ENCODE data around the gene ZSWIM3. TPM values are rescaled to one million over a fixed set of nuclear protein-coding genes. Genes with fewer than 3 reads are reported as not detected.

Gene ZSWIM3
- total RNA-seq, 1 experiment from 2014 or later: 4.9 TPM

DNA sequence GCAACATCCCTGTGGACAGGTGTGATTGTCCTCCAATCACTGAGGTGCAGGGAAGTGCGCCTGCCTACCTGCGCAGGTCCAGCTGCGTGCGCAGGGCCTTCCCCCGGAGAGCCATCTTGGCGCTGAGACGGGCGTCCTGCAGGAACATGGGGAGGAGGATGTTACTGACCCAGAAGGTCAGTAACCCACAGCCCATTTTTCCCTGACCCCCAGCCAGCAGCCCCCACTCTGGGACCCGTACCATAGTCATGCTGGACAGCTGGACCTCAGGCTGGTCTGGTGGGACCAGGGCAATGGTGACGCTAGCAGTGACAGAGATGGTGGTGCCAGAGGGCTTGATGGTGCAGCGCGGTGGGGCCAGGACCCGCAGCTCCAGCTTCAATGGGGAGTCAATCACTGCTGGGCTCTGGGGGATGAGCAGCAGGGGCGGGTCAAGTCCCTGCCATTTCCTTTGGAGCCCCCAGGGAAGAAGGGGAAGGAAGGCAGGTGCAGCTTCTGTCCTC lies 44.8 kb downstream of the ZSWIM3 start:
- no peak for DNase-seq (ENCODE audit: low spot score)
- in situ Hi-C loops (cut with HindIII; ENCODE audit: low sequenced_read_pairs): no loop called here

GRCh38 chr20:45904583-45905504 lies 47.4 kb downstream of the ZSWIM3 start:
- DNase-seq (ENCODE audit: low spot score): no peak
- in situ Hi-C loops (cut with HindIII; ENCODE audit: low sequenced_read_pairs): no loop called here

DNA sequence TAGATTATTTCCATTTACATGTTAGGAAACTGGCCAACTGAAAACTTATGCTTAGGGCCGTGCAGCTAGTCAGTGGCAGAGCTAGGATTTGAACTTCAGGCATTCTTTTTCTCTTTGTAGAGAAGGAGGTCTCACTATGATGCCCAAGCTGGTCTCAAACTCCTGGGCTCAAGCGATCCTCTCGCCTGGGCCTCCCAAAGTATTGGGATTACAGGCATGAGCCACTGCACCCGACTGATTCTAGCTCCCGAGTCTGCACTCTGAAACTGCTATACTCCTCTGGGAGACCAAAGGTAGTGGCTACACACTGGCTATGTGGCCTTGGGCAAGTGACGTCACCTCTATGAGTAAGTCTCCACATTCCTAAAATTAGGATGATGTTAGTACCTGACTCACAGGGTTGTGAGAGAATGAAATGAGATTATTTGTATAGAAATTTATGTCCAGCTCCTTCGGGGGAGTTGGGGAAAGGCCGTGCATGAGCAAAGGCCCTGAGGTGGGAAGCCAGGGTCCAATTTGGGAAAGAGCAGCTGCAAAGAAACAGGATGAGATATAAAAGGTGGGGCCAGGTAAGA lies 48.2 kb downstream of the ZSWIM3 start:
- in situ Hi-C loops (cut with HindIII; ENCODE audit: low sequenced_read_pairs): no loop called here
- no peak for DNase-seq (ENCODE audit: low spot score)

DNA sequence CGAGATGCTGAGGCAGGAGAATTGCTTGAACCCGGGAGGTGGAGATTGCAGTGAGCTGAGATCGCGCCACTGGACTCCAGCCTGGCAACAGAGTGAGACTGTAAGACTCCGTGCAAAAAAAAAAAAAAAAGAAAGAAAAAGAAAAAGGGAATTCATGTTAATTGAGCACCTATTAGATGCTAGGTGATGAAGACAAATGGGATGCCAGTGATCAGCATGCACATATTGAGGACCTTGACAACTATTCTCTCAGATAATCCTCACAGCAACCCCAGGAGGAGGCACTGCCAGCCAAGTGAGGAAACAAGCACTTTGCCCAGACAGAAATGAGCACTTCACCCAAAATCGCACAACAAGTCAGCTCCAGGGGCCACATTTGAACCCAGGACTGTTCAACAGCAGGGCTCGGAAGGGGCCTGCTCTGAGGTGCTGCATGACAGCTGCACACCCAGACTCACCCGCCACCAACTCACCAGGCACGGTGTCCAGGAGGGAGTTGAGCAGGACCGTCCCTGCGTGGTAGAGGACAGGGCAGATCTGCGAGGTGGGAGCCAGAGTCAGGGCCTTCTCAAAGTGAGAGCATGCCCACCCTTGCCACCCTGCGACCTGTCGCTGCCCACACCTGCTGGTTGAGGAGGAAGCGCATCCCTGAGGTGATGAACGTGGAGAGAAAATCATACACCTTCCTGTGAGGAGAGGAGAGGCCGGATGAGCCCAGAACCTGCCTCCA lies 50.0 kb downstream of the ZSWIM3 start:
- in situ Hi-C loops (cut with HindIII; ENCODE audit: low sequenced_read_pairs): no loop called here
- no peak for DNase-seq (ENCODE audit: low spot score)

- no peak for DNase-seq (ENCODE audit: low spot score)
- in situ Hi-C loops (cut with HindIII; ENCODE audit: low sequenced_read_pairs): no loop called here
These were observed 50.7 kb downstream of the ZSWIM3 start for GRCh38 chr20:45908084-45908483.

DNA sequence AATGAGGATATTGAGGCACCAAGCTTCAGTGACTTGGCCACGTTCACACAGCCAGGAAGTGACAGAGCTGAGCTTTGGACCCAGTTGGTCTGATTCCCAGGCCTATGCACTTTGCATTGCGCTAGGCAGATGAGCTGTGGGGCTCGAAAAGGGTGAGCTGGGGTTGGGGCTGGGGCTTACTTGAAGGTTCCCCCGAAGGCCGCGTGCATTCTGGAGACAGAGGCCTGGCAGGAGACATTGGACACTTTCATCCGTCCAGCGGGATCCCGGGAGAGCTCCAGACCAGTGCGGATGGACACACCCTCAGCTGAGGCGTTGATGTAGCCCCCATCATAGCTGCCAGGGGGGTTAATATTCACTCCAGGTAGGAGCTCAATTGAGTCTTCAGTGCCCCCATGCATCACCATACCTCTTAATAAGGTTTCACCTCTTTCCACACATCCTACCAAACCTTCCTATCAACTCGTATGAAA lies 52.0 kb downstream of the ZSWIM3 start:
- DNase-seq (ENCODE audit: low spot score): no peak
- in situ Hi-C loops (cut with HindIII; ENCODE audit: low sequenced_read_pairs): no loop called here

- in situ Hi-C loops (cut with HindIII; ENCODE audit: low sequenced_read_pairs): no loop called here
- DNase-seq (ENCODE audit: low spot score): no peak
These were observed 52.6 kb downstream of the ZSWIM3 start for GRCh38 chr20:45909817-45910669.

- in situ Hi-C loops (cut with HindIII; ENCODE audit: low sequenced_read_pairs): no loop called here
- peak; percentile 85 for DNase-seq (ENCODE audit: low spot score)
These were observed 53.5 kb downstream of the ZSWIM3 start for GRCh38 chr20:45910670-45911485.

DNA sequence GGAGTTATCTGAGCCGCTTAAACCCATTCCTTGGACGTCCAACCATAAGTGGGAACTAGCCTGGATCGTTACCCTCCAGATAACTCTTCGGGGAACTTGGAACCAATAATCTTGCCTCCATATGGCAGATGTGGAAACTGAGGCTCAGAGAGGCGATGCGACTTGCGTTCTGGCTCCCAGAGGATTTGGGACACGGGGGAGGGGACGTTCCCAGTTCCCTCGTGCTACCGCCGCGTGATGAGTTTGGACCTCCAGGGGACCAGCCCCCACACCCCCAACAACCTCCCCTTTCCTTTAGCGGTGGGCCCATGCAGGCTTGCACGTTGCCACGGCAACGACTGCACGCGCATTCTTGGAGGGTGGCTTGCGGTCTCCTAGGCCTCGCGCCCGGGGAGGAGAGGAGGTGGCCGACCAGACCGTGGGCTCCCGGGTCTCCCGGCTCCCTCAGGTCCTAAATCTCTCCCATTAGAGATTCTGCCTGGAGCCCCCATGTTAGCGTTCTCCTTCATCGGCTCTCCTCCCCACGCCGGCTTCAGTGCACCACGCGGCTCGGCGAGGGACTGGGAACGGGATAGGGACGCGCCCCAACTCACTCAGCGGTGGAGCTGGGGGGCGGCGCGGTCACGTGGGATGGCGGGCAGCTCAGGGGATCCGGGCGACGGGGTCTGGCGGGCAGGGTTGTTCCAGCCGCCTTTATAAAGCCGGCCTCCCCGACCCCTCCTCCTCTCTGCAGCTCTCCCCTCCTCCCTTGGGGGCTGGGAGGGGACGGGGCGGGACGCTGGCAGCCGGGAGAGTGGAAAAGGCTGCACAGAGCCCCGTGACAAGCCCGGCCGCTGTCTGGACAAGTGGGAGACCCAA lies 54.3 kb downstream of the ZSWIM3 start, which contains the start of gene PLTP:
TSS of gene PLTP (minus strand) at position 670 of the 858 bp plus-strand sequence. CDS start 703 bp downstream, outside the sequence.
- in situ Hi-C loops (cut with HindIII; ENCODE audit: low sequenced_read_pairs): no loop called here

GRCh38 chr20:45912344-45912682 lies 54.9 kb downstream of the ZSWIM3 start:
- in situ Hi-C loops (cut with HindIII; ENCODE audit: low sequenced_read_pairs): no loop called here
- DNase-seq (ENCODE audit: low spot score): no peak

More for the DNA sequence above, 54.3 kb downstream of the ZSWIM3 start, which contains the start of gene PLTP:
- DNase-seq (ENCODE audit: low spot score): peak; percentile 47

DNA sequence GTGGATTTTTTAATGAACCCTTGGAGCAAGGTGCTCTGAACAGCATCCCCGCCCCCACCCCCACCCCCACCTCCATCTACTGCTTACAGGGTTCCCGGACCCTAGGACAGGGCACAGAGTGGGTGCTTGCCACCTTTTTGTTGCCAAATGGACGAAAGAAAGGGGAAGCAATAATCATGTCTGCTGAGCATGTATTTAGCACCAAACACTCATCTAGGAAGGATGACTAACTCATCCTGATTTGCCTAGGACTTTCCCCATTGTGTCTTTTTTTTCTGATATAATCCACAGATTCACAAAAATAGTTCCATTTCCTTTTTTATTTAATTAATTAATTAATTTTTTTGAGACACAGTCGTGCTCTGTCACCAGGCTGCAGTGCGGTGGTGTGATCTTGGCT lies 55.7 kb downstream of the ZSWIM3 start:
- DNase-seq (ENCODE audit: low spot score): no peak
- in situ Hi-C loops (cut with HindIII; ENCODE audit: low sequenced_read_pairs): no loop called here

- DNase-seq (ENCODE audit: low spot score): no peak
- in situ Hi-C loops (cut with HindIII; ENCODE audit: low sequenced_read_pairs): no loop called here
These were observed 60.4 kb downstream of the ZSWIM3 start for GRCh38 chr20:45917790-45918141.

DNA sequence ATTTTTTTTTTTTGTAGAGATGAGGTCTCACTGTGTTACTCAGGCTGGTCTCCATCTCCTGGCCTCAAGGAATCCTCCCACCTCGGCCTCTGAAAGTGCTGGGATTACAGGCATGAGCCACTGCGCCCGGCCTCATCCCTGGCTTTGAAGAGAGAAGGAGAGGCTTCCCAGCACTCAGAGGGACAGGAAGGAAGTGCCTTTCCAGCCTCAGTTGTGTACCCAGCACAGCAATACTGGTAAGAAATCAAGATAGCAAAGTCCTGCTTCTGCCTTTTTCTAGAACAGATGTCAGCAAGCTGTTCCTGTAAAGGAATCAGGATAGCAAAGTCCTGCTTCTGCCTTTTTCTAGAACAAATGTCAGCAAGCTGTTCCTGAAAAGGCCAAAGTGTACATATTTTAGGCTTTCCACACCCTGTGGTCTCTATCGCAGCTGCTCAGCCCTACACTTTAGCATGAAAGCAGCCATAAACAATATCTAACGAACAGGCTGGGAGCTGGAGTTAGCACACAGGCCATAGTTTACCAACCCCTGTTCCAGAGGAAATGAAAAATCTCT lies 60.8 kb downstream of the ZSWIM3 start:
- in situ Hi-C loops (cut with HindIII; ENCODE audit: low sequenced_read_pairs): no loop called here
- DNase-seq (ENCODE audit: low spot score): no peak

- DNase-seq (ENCODE audit: low spot score): no peak
- in situ Hi-C loops (cut with HindIII; ENCODE audit: low sequenced_read_pairs): no loop called here
These were observed 61.5 kb downstream of the ZSWIM3 start for GRCh38 chr20:45918779-45919537.

DNA sequence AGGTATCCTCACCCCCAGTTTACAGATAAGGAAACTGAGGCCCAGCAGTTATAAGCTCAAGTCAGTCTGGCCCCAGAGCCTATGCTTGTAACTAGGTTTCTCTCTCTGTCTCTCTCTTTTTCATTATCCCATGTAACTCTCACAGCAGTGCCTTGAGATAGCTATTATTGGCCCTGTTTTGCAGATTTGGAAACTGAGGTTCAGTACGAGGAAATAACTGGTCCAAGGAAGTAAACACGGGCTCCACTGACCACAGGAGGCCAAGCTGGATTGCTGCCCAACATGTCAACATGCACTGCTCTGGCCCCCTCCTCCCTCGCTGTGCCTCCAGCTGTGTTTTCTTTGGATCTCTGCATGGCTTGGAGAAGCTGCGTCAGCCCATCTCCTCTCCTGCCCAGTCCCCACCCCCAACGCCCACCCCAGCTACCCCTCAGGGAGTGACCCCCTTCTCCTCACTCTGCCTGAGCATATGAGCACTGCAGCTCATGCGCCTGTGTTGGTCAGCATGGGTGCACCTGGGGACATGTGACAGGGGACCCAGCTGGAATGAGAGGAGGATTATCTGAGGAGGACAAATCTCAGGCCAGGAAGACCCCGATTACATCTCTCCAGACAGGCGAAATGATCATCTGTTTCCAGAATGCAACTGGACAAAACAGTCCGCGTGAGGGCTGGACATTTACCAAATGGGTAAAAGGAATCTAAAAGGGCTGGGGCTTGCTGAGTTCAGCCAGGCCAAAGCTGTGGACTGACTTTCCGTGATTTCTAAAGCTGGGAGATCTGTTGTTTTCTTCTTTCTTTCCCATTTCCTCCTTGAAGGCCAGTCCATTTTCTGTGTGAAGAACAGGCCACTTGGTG lies 62.4 kb downstream of the ZSWIM3 start:
- in situ Hi-C loops (cut with HindIII; ENCODE audit: low sequenced_read_pairs): no loop called here
- DNase-seq (ENCODE audit: low spot score): no peak

All from G401 (cell line).